AG09319 (cell line): ENCODE data around the gene ZIC5.

Experiments
- DNase-seq: peaks from one replicate; pipeline ENCODE4 v3.0.0-alpha.2; 2010; ENCODE audit warnings: low read depth; ENCODE audit errors: extremely low read depth
- CTCF ChIP-seq: IDR thresholded peaks from 2 replicates; pipeline ENCODE4 v1.5.1; 2011; ENCODE audit warnings: low read depth, mild to moderate bottlenecking, inconsistent platforms, low read length, moderate library complexity

The ZIC5 gene

GRCh38 chr13:99977334-99977911 is 5.9 kb upstream of the ZIC5 start:
- no peak for DNase-seq
- no peak for TF ChIP-seq CTCF

- no peak for DNase-seq
- TF ChIP-seq CTCF: no peak
Measured at GRCh38 chr13:99976575-99976974, 5.0 kb upstream of the ZIC5 start.

GRCh38 chr13:99975626-99976025 is 4.1 kb upstream of the ZIC5 start:
- no peak for DNase-seq
- no peak for TF ChIP-seq CTCF

GRCh38 chr13:99974939-99975561 is 3.5 kb upstream of the ZIC5 start:
- TF ChIP-seq CTCF: no peak
- DNase-seq: no peak

GRCh38 chr13:99974296-99974938 is 2.9 kb upstream of the ZIC5 start:
- no peak for DNase-seq
- TF ChIP-seq CTCF: no peak

GRCh38 chr13:99973808-99974185 is 2.2 kb upstream of the ZIC5 start:
- no peak for DNase-seq
- no peak for TF ChIP-seq CTCF

- no peak for DNase-seq
- no peak for TF ChIP-seq CTCF
Measured at GRCh38 chr13:99973163-99973807, 1.7 kb upstream of the ZIC5 start.
